ENCODE results near the gene SCAI.

GRCh38 chr9:124940894-124941678 lies 202.2 kb downstream of the SCAI start, which contains the start of gene GOLGA1:
- TF ChIP-seq, protein P1, sequence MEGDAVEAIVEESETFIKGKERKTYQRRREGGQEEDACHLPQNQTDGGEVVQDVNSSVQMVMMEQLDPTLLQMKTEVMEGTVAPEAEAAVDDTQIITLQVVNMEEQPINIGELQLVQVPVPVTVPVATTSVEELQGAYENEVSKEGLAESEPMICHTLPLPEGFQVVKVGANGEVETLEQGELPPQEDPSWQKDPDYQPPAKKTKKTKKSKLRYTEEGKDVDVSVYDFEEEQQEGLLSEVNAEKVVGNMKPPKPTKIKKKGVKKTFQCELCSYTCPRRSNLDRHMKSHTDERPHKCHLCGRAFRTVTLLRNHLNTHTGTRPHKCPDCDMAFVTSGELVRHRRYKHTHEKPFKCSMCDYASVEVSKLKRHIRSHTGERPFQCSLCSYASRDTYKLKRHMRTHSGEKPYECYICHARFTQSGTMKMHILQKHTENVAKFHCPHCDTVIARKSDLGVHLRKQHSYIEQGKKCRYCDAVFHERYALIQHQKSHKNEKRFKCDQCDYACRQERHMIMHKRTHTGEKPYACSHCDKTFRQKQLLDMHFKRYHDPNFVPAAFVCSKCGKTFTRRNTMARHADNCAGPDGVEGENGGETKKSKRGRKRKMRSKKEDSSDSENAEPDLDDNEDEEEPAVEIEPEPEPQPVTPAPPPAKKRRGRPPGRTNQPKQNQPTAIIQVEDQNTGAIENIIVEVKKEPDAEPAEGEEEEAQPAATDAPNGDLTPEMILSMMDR (IDR thresholded peaks at IDR 0.05 in 8 of 11, conservative IDR thresholded peaks at IDR 0.05 in 3 of 11), result peak in 3 of 11 experiments; percentile 13 to 23 (median 20)
- peak in 2 of 3 donors; percentile 85 for TF ChIP-seq POLR2A (IDR thresholded peaks at IDR 0.05)
- TF ChIP-seq POLR2AphosphoS5 (IDR thresholded peaks at IDR 0.05), result peak; percentile 95 to 99 (median 97)

Data from spleen (tissue), 7 donors.